Measurements from ENCODE around the gene SLC8A3. TPM values are rescaled to one million over a fixed set of nuclear protein-coding genes. Genes with fewer than 3 reads are reported as not detected.

The SLC8A3 gene
- total RNA-seq, 2 experiments from 2014 or later, result not detected

- no peaks in the 10 kb centered on the region for H3K79me2 ChIP-seq (ENCODE audit: insufficient read depth, low read depth, low read length)
- no peaks in the 10 kb centered on the region for H3K36me3 ChIP-seq (ENCODE audit: insufficient read depth, low read length)
- H3K9me2 ChIP-seq (ENCODE audit: insufficient read depth, low read length), result no peaks in the 10 kb centered on the region
- TF ChIP-seq CTCF (conservative IDR thresholded peaks at IDR 0.05; ENCODE audit: low read length) (no peak), EZH2phosphoT487 (IDR thresholded peaks at IDR 0.05; ENCODE audit: borderline replicate concordance, low read depth, low read length) (no peak)
- BruUV-seq (replicated peaks), result no TSS peak
- no peaks in the 10 kb centered on the region for H4K20me1 ChIP-seq (ENCODE audit: insufficient read depth, low read length)
- CTCF ChIA-PET (ENCODE audit: unreplicated experiment), result no interaction called here
- H2AFZ ChIP-seq (ENCODE audit: low read length), result no peak overlapping the region
- H3K4me3 ChIP-seq (ENCODE audit: low read depth, low read length, poor library complexity, severe bottlenecking), result no peak overlapping the region
- intact Hi-C loops (cut with micrococcal nuclease; ENCODE audit: unreplicated experiment), result no loop called here
- POLR2A ChIA-PET, result no interaction called here
- H3K4me2 ChIP-seq (ENCODE audit: low read length), result no peak overlapping the region
- DNase-seq (ENCODE audit: low spot score), result no peak
- no peak overlapping the region for H3K27ac ChIP-seq (ENCODE audit: low read depth, low read length, poor library complexity, severe bottlenecking)
- no peaks in the 10 kb centered on the region for H3K9me3 ChIP-seq (ENCODE audit: low read length)
- H3K4me1 ChIP-seq (ENCODE audit: insufficient read depth, low read length, poor library complexity, severe bottlenecking), result no peaks in the 10 kb centered on the region
Observed at GRCh38 chr14:70188322-70188658, 461 bp downstream of the SLC8A3 start.

GRCh38 chr14:70186900-70187451 is 1.8 kb downstream of the SLC8A3 start:
- POLR2A ChIA-PET, result interaction anchor here (0.6 kb wide), 1 partner anchor 372 kb away, joined by 3 read pairs; no protein-coding TSS in a partner anchor
- Histone ChIP-seq H2AFZ (ENCODE audit: low read length) (no peak overlapping the region), H3K27ac (ENCODE audit: low read depth, low read length, poor library complexity, severe bottlenecking) (no peak overlapping the region), H3K79me2 (ENCODE audit: insufficient read depth, low read depth, low read length) (no peaks in the 10 kb centered on the region), H3K4me2 (ENCODE audit: low read length) (no peak overlapping the region), H3K4me1 (ENCODE audit: insufficient read depth, low read length, poor library complexity, severe bottlenecking) (no peaks in the 10 kb centered on the region), H3K9me2 (ENCODE audit: insufficient read depth, low read length) (no peaks in the 10 kb centered on the region), H3K36me3 (ENCODE audit: insufficient read depth, low read length) (no peaks in the 10 kb centered on the region), H3K9me3 (ENCODE audit: low read length) (no peaks in the 10 kb centered on the region), H4K20me1 (ENCODE audit: insufficient read depth, low read length) (no peaks in the 10 kb centered on the region), H3K4me3 (ENCODE audit: low read depth, low read length, poor library complexity, severe bottlenecking) (no peak overlapping the region)
- intact Hi-C loops (cut with micrococcal nuclease; ENCODE audit: unreplicated experiment), result no loop called here
- TF ChIP-seq EZH2phosphoT487 (IDR thresholded peaks at IDR 0.05; ENCODE audit: borderline replicate concordance, low read depth, low read length) (no peak), CTCF (conservative IDR thresholded peaks at IDR 0.05; ENCODE audit: low read length) (no peak)
- DNase-seq (ENCODE audit: low spot score), result no peak
- no TSS peak for BruUV-seq (replicated peaks)
- CTCF ChIA-PET (ENCODE audit: unreplicated experiment), result no interaction called here

- no peak for DNase-seq (ENCODE audit: low spot score)
- no peak overlapping the region for H3K27ac ChIP-seq (ENCODE audit: low read depth, low read length, poor library complexity, severe bottlenecking)
- POLR2A ChIA-PET, result no interaction called here
- H2AFZ ChIP-seq (ENCODE audit: low read length), result no peak overlapping the region
- H3K4me3 ChIP-seq (ENCODE audit: low read depth, low read length, poor library complexity, severe bottlenecking), result no peak overlapping the region
- no peak for TF ChIP-seq CTCF (conservative IDR thresholded peaks at IDR 0.05; ENCODE audit: low read length)
- no peak for TF ChIP-seq EZH2phosphoT487 (IDR thresholded peaks at IDR 0.05; ENCODE audit: borderline replicate concordance, low read depth, low read length)
- H4K20me1 ChIP-seq (ENCODE audit: insufficient read depth, low read length), result no peaks in the 10 kb centered on the region
- no peak overlapping the region for H3K4me2 ChIP-seq (ENCODE audit: low read length)
- no peaks in the 10 kb centered on the region for H3K9me3 ChIP-seq (ENCODE audit: low read length)
- intact Hi-C loops (cut with micrococcal nuclease; ENCODE audit: unreplicated experiment), result no loop called here
- no peaks in the 10 kb centered on the region for H3K79me2 ChIP-seq (ENCODE audit: insufficient read depth, low read depth, low read length)
- no peaks in the 10 kb centered on the region for H3K4me1 ChIP-seq (ENCODE audit: insufficient read depth, low read length, poor library complexity, severe bottlenecking)
- no peaks in the 10 kb centered on the region for H3K9me2 ChIP-seq (ENCODE audit: insufficient read depth, low read length)
- CTCF ChIA-PET (ENCODE audit: unreplicated experiment), result no interaction called here
- H3K36me3 ChIP-seq (ENCODE audit: insufficient read depth, low read length), result no peaks in the 10 kb centered on the region
- no TSS peak for BruUV-seq (replicated peaks)
Observed at GRCh38 chr14:70183991-70184390, 4.8 kb downstream of the SLC8A3 start.
